Activated CD4-positive, alpha-beta T cell treated with anti-CD3 and anti-CD28 coated beads for 36 hours (primary cell): Measurements from ENCODE around the gene ADGRB3. TPM values are rescaled to one million over a fixed set of nuclear protein-coding genes. Genes with fewer than 3 reads are reported as not detected.

ENCODE experiments used
- ATAC-seq: fragments of 200-7000 bp; cut with Tn5 transposase; one replicate; pipeline ENCODE4 v1.10.0; 2021; ENCODE audit warnings: mild to moderate bottlenecking, moderate library complexity
- CTCF ChIA-PET: fragments of 350-600 bp; sonication (Branson Sonifier 250); formaldehyde crosslinking; loops from one replicate; lab custom pipeline; 2021; ENCODE audit warnings: antibody characterized with exemption; lab: Charles Lee
- POLR2A ChIA-PET: fragments of 350-600 bp; sonication (Branson Sonifier 250); formaldehyde crosslinking; loops from one replicate; lab custom pipeline; 2021; ENCODE audit warnings: antibody characterized with exemption, inconsistent platforms; lab: Charles Lee
- DNase-seq: peaks from one replicate; pipeline ENCODE4 v3.0.0-alpha.2; 2020
- H3K27ac Mint-ChIP-seq: one replicate; pipeline ENCODE4 v1.8.0; 2021; ENCODE audit warnings: mixed read lengths
- H3K27me3 Mint-ChIP-seq: one replicate; pipeline ENCODE4 v1.8.0; 2021; ENCODE audit warnings: mixed read lengths
- H3K36me3 Mint-ChIP-seq: one replicate; pipeline ENCODE4 v1.8.0; 2021; ENCODE audit warnings: low read depth, mixed read lengths
- H3K4me1 Mint-ChIP-seq: one replicate; pipeline ENCODE4 v1.8.0; 2021; ENCODE audit warnings: mixed read lengths
- H3K4me3 Mint-ChIP-seq: one replicate; pipeline ENCODE4 v1.8.0; 2021; ENCODE audit warnings: mild to moderate bottlenecking, moderate library complexity, mixed read lengths
- H3K9me3 Mint-ChIP-seq: one replicate; pipeline ENCODE4 v1.8.0; 2021; ENCODE audit warnings: low read depth, mixed read lengths
- intact Hi-C, 2 experiments: fragments of 100-400 bp; cut with DNase I in 1 of 2; cut with micrococcal nuclease in 1 of 2; formaldehyde crosslinking; loops; one replicate each; pipeline versions ENCODE4 v1.14.2 to v1.15.1; 2022 to 2024; cut with DNase I, micrococcal nuclease
- total RNA-seq, 2 experiments: library from RNA; stranded (reverse); gene quantifications; one replicate each; pipeline ENCODE4 v1.2.3, GENCODE V29; 2021

The ADGRB3 gene
- total RNA-seq, 2 experiments from 2014 or later, result not detected

- CTCF ChIA-PET, result no interaction called here
- Mint-ChIP-seq H3K36me3 (no peaks in the 10 kb centered on the region), H3K27ac (no peak overlapping the region), H3K9me3 (no peaks in the 10 kb centered on the region), H3K27me3 (no peaks in the 10 kb centered on the region), H3K4me1 (no peaks in the 10 kb centered on the region), H3K4me3 (no peak overlapping the region)
- ATAC-seq (no peak), DNase-seq (no peak)
- POLR2A ChIA-PET, result no interaction called here
- intact Hi-C loops, result no loop called here
Observed at GRCh38 chr6:69069881-69070280, 434.8 kb downstream of the ADGRB3 start.

- H3K27ac Mint-ChIP-seq, result no peak overlapping the region
- no peaks in the 10 kb centered on the region for H3K9me3 Mint-ChIP-seq
- no peak overlapping the region for H3K4me3 Mint-ChIP-seq
- H3K36me3 Mint-ChIP-seq, result no peaks in the 10 kb centered on the region
- ATAC-seq, result no peak
- CTCF ChIA-PET, result no interaction called here
- no peak for DNase-seq
- POLR2A ChIA-PET, result no interaction called here
- H3K27me3 Mint-ChIP-seq, result no peaks in the 10 kb centered on the region
- intact Hi-C loops, result no loop called here
- H3K4me1 Mint-ChIP-seq, result no peaks in the 10 kb centered on the region
Observed at GRCh38 chr6:69072796-69073195, 437.7 kb downstream of the ADGRB3 start.

- Mint-ChIP-seq H3K36me3 (no peaks in the 10 kb centered on the region), H3K27me3 (no peaks in the 10 kb centered on the region), H3K27ac (no peak overlapping the region), H3K4me3 (no peak overlapping the region), H3K4me1 (no peaks in the 10 kb centered on the region), H3K9me3 (no peaks in the 10 kb centered on the region)
- DNase-seq (no peak), ATAC-seq (no peak)
- POLR2A ChIA-PET, result no interaction called here
- CTCF ChIA-PET, result no interaction called here
- intact Hi-C loops, result no loop called here
Observed at GRCh38 chr6:69084746-69085335, 449.8 kb downstream of the ADGRB3 start.

GRCh38 chr6:69086689-69087088 lies 451.6 kb downstream of the ADGRB3 start:
- ATAC-seq (no peak), DNase-seq (no peak)
- no peaks in the 10 kb centered on the region for H3K36me3 Mint-ChIP-seq
- CTCF ChIA-PET, result no interaction called here
- H3K4me1 Mint-ChIP-seq, result no peaks in the 10 kb centered on the region
- H3K27ac Mint-ChIP-seq, result no peak overlapping the region
- no peak overlapping the region for H3K4me3 Mint-ChIP-seq
- H3K27me3 Mint-ChIP-seq, result no peaks in the 10 kb centered on the region
- intact Hi-C loops, result no loop called here
- no peaks in the 10 kb centered on the region for H3K9me3 Mint-ChIP-seq
- POLR2A ChIA-PET, result no interaction called here

GRCh38 chr6:69089539-69089938 lies 454.5 kb downstream of the ADGRB3 start:
- no peak for ATAC-seq
- ChIA-PET POLR2A (no interaction called here), CTCF (no interaction called here)
- H3K27me3 Mint-ChIP-seq, result no peaks in the 10 kb centered on the region
- no peaks in the 10 kb centered on the region for H3K36me3 Mint-ChIP-seq
- intact Hi-C loops, result no loop called here
- DNase-seq, result no peak
- no peak overlapping the region for H3K4me3 Mint-ChIP-seq
- no peaks in the 10 kb centered on the region for H3K4me1 Mint-ChIP-seq
- H3K27ac Mint-ChIP-seq, result no peak overlapping the region
- H3K9me3 Mint-ChIP-seq, result no peaks in the 10 kb centered on the region

- no peaks in the 10 kb centered on the region for H3K4me1 Mint-ChIP-seq
Observed at GRCh38 chr6:69090132-69090531, 455.1 kb downstream of the ADGRB3 start.

GRCh38 chr6:69096681-69097080 lies 461.6 kb downstream of the ADGRB3 start:
- no peak for ATAC-seq
- no peaks in the 10 kb centered on the region for H3K36me3 Mint-ChIP-seq
- intact Hi-C loops, result no loop called here
- no peaks in the 10 kb centered on the region for H3K9me3 Mint-ChIP-seq
- H3K4me3 Mint-ChIP-seq, result no peak overlapping the region
- CTCF ChIA-PET, result no interaction called here
- POLR2A ChIA-PET, result no interaction called here
- no peaks in the 10 kb centered on the region for H3K27me3 Mint-ChIP-seq
- no peak overlapping the region for H3K27ac Mint-ChIP-seq
- DNase-seq, result no peak
- no peaks in the 10 kb centered on the region for H3K4me1 Mint-ChIP-seq

More at GRCh38 chr6:69090132-69090531, 455.1 kb downstream of the ADGRB3 start:
- POLR2A ChIA-PET, result no interaction called here
- Mint-ChIP-seq H3K4me3 (no peak overlapping the region), H3K27ac (no peak overlapping the region), H3K27me3 (no peaks in the 10 kb centered on the region), H3K9me3 (no peaks in the 10 kb centered on the region), H3K36me3 (no peaks in the 10 kb centered on the region)
- intact Hi-C loops, result no loop called here
- CTCF ChIA-PET, result no interaction called here
- no peak for ATAC-seq
- no peak for DNase-seq

- DNase-seq (no peak), ATAC-seq (no peak)
- no peaks in the 10 kb centered on the region for H3K4me1 Mint-ChIP-seq
- H3K27ac Mint-ChIP-seq, result no peak overlapping the region
- H3K36me3 Mint-ChIP-seq, result no peaks in the 10 kb centered on the region
- ChIA-PET CTCF (interaction anchor here (1.1 kb wide), 1 partner anchor 11 kb away, joined by 4 read pairs; no protein-coding TSS in a partner anchor), POLR2A (no interaction called here)
- intact Hi-C loops, result no loop called here
- H3K27me3 Mint-ChIP-seq, result no peaks in the 10 kb centered on the region
- H3K9me3 Mint-ChIP-seq, result no peaks in the 10 kb centered on the region
- no peak overlapping the region for H3K4me3 Mint-ChIP-seq
Observed at GRCh38 chr6:69097948-69098347, 462.9 kb downstream of the ADGRB3 start.

GRCh38 chr6:69098910-69099309 lies 463.8 kb downstream of the ADGRB3 start:
- Mint-ChIP-seq H3K27me3 (no peaks in the 10 kb centered on the region), H3K4me3 (no peak overlapping the region), H3K4me1 (no peaks in the 10 kb centered on the region), H3K27ac (no peak overlapping the region), H3K36me3 (no peaks in the 10 kb centered on the region), H3K9me3 (no peaks in the 10 kb centered on the region)
- ATAC-seq (no peak), DNase-seq (no peak)
- ChIA-PET CTCF (interaction anchor here (1.1 kb wide), 1 partner anchor 10 kb away, joined by 4 read pairs; no protein-coding TSS in a partner anchor), POLR2A (no interaction called here)
- intact Hi-C loops, result no loop called here

GRCh38 chr6:69100772-69101171 lies 465.7 kb downstream of the ADGRB3 start:
- POLR2A ChIA-PET, result no interaction called here
- H3K27me3 Mint-ChIP-seq, result no peaks in the 10 kb centered on the region
- ATAC-seq, result no peak
- intact Hi-C loops, result no loop called here
- H3K9me3 Mint-ChIP-seq, result peaks cover 2% of the 10 kb centered on the region
- no peaks in the 10 kb centered on the region for H3K4me1 Mint-ChIP-seq
- no peaks in the 10 kb centered on the region for H3K36me3 Mint-ChIP-seq
- no peak for DNase-seq
- no peak overlapping the region for H3K27ac Mint-ChIP-seq
- no peak overlapping the region for H3K4me3 Mint-ChIP-seq
- CTCF ChIA-PET, result interaction anchor here (0.6 to 0.7 kb wide), 2 partner anchors 78 to 853 kb away, joined by 3 read pairs; no protein-coding TSS in a partner anchor

- Mint-ChIP-seq H3K27ac (no peak overlapping the region), H3K36me3 (no peaks in the 10 kb centered on the region), H3K4me1 (no peaks in the 10 kb centered on the region), H3K4me3 (no peak overlapping the region), H3K9me3 (peaks cover 2% of the 10 kb centered on the region), H3K27me3 (no peaks in the 10 kb centered on the region)
- DNase-seq (no peak), ATAC-seq (no peak)
- POLR2A ChIA-PET, result no interaction called here
- CTCF ChIA-PET, result interaction anchor here (0.7 kb wide), 1 partner anchor 27 kb away, joined by 3 read pairs; no protein-coding TSS in a partner anchor
- intact Hi-C loops, result no loop called here
Observed at GRCh38 chr6:69102416-69102815, 467.3 kb downstream of the ADGRB3 start.

- Mint-ChIP-seq H3K27ac (no peak overlapping the region), H3K4me1 (no peaks in the 10 kb centered on the region), H3K36me3 (no peaks in the 10 kb centered on the region), H3K4me3 (no peak overlapping the region), H3K9me3 (peaks cover 2% of the 10 kb centered on the region), H3K27me3 (no peaks in the 10 kb centered on the region)
- DNase-seq, result no peak
- ChIA-PET CTCF (no interaction called here), POLR2A (no interaction called here)
- ATAC-seq, result no peak
- intact Hi-C loops, result no loop called here
Observed at GRCh38 chr6:69105288-69105687, 470.2 kb downstream of the ADGRB3 start.
